Measurements from ENCODE around the gene BHLHE23.

The BHLHE23 gene

DNA sequence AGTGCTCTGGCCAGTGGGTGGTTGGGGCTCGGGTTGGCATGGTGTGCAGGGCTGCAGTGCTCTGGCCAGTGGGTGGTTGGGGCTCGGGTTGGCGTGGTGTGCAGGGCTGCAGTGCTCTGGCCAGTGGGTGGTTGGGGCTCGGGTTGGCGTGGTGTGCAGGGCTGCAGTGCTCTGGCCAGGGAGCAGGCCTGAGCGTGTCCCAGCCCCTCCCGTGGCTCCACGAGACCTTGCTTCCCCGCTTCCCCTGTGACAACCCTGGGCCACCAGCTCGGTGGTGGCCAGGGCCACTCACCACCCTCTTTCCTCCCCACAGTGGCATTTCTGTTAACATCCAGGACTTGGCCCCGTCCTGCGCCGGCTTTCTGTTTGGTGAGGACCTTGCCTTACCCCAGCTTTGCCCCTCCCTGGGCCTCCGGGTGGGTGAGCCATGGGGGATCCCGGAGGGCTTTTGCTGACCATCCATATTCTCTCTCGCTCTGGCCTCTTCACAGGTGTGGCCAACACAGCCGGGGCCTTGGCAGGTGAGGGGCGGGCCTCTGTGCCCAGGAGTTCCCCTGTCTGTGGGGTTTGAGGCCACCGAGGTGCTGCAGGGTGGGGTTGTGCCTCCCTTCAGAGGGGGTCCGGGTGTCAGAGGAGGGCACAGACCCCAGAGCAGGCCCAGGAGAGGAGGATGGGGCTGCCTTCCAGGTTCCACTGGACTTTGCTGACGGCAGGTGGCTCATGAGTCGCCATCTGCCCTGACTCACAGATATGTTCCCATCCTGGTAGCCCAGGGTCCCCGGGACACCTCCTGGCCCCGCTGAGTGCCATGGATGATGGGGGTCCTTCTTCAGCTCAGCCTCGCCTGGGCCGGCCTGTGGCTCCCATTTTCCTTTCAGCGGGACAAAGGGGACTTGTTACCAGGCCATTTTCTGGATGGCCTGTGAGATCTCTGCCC lies 40.3 kb downstream of the BHLHE23 start:
- no peak for DNase-seq (ENCODE audit: low read depth, low spot score)
- H3K4me3 ChIP-seq (ENCODE audit: low read depth, low read length), result no peak overlapping the region
- in situ Hi-C loops (cut with HindIII; ENCODE audit: low sequenced_read_pairs), result no loop called here

DNA sequence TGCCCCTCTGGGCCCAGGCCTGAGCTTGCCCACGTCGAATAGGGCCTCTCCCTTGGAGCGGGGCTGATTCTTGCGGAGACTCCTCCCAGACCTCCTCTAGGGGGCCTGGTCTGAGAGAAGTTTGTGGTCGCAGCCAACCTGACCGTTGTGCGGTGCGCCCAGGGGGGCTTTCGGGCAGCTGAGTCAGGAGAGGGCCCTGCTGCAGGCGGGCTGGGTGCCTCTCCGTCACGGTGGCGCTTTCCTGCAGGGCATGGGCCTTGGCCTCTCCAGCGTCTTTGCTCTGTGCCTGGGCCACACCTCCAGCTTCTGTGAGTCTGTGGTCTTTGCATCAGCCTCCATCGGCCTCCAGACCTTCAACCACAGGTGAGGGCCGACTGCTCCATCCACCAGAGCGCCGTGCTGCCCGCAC lies 41.4 kb downstream of the BHLHE23 start:
- in situ Hi-C loops (cut with HindIII; ENCODE audit: low sequenced_read_pairs), result no loop called here
- no peak overlapping the region for H3K4me3 ChIP-seq (ENCODE audit: low read depth, low read length)
- DNase-seq (ENCODE audit: low read depth, low spot score), result no peak
- no peak for TF ChIP-seq CTCF (IDR thresholded peaks at IDR 0.05; ENCODE audit: low read depth, low read length)

More for the DNA sequence above, 40.3 kb downstream of the BHLHE23 start:
- TF ChIP-seq CTCF (IDR thresholded peaks at IDR 0.05; ENCODE audit: low read depth, low read length), result no peak

- no peak for DNase-seq (ENCODE audit: low read depth, low spot score)
- TF ChIP-seq CTCF (IDR thresholded peaks at IDR 0.05; ENCODE audit: low read depth, low read length), result no peak
- no peak overlapping the region for H3K4me3 ChIP-seq (ENCODE audit: low read depth, low read length)
- in situ Hi-C loops (cut with HindIII; ENCODE audit: low sequenced_read_pairs), result no loop called here
These were observed 42.1 kb downstream of the BHLHE23 start for GRCh38 chr20:62964700-62965099.

DNA sequence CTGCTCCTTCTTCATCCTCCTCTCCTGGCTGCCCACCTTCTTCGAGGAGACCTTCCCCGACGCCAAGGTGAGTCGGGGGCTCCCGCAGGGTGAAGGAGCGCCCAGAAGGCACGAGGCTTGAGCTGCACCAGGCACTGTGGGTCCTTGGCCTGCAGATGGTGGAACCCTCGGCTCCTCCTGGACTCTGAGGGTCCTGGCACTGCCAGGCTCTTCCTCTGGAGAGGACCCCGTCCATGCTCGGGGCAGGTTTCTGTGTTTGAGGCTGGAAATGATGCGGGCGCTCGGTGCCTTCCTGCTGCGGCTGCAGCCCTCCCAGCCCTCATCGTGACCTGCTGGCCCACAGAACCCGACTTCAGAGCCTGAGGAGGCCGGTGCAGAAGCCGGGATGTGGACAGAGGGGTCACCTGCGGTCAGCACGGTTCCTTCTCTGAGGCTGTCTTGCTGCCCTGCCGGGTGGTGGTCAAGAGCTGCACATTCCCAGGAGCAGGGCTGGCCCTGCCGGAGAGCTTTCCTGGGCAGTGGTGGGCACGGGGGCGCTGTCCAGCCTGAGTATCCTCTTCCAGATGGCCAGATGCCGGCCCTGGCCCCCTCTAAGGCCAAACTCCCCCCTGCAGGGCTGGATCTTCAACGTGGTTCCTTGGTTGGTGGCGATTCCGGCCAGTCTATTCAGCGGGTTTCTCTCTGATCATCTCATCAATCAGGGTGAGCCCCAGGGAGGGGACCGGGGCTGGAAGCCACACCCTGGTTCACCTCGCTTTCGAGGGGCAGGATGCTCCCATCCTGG lies 43.0 kb downstream of the BHLHE23 start:
- H3K4me3 ChIP-seq (ENCODE audit: low read depth, low read length), result no peak overlapping the region
- TF ChIP-seq CTCF (IDR thresholded peaks at IDR 0.05; ENCODE audit: low read depth, low read length), result no peak
- no peak for DNase-seq (ENCODE audit: low read depth, low spot score)
- in situ Hi-C loops (cut with HindIII; ENCODE audit: low sequenced_read_pairs), result no loop called here

- DNase-seq (ENCODE audit: low read depth, low spot score), result no peak
- TF ChIP-seq CTCF (IDR thresholded peaks at IDR 0.05; ENCODE audit: low read depth, low read length), result no peak
- in situ Hi-C loops (cut with HindIII; ENCODE audit: low sequenced_read_pairs), result no loop called here
These were observed 43.7 kb downstream of the BHLHE23 start for GRCh38 chr20:62962891-62963613.

GRCh38 chr20:62962221-62962879 lies 44.4 kb downstream of the BHLHE23 start:
- in situ Hi-C loops (cut with HindIII; ENCODE audit: low sequenced_read_pairs), result no loop called here
- H3K4me3 ChIP-seq (ENCODE audit: low read depth, low read length), result no peak overlapping the region
- no peak for TF ChIP-seq CTCF (IDR thresholded peaks at IDR 0.05; ENCODE audit: low read depth, low read length)
- no peak for DNase-seq (ENCODE audit: low read depth, low spot score)

More at GRCh38 chr20:62962891-62963613, 43.7 kb downstream of the BHLHE23 start:
- no peak overlapping the region for H3K4me3 ChIP-seq (ENCODE audit: low read depth, low read length)

Data from astrocyte of the spinal cord (primary cell).